BJ (cell line): ENCODE data around the gene CD7. TPM values are rescaled to one million over a fixed set of nuclear protein-coding genes. Genes with fewer than 3 reads are reported as not detected.

ENCODE experiments used
- CTCF ChIA-PET: fragments of 350-600 bp; formaldehyde crosslinking; extraction: SDS; loops from one replicate; lab custom pipeline; 2021; ENCODE audit warnings: antibody characterized with exemption, inconsistent platforms; lab: Yijun Ruan, JAX
- POLR2A ChIA-PET: fragments of 300-600 bp; sonication (Branson Sonifier 250); formaldehyde crosslinking; extraction: SDS; loops from one replicate; lab custom pipeline; 2021; ENCODE audit warnings: antibody characterized with exemption; lab: Charles Lee
- DNase-seq: peaks from one replicate; pipeline ENCODE4 v3.0.0-alpha.2; 2011; ENCODE audit warnings: low read depth
- H3K27me3 ChIP-seq: 2 replicates; pipeline ENCODE4 v1.6.0; 2011; ENCODE audit warnings: low read length; ENCODE audit not compliant: control insufficient read depth, insufficient read depth
- H3K36me3 ChIP-seq: 2 replicates; pipeline ENCODE4 v1.5.1; 2011; ENCODE audit warnings: low read length; ENCODE audit not compliant: control insufficient read depth, insufficient read depth
- H3K4me3 ChIP-seq: 2 replicates; pipeline ENCODE4 v1.5.1; 2011; ENCODE audit warnings: low read depth, mild to moderate bottlenecking, control low read depth, low read length
- polyA plus RNA-seq: library from polyadenylated mRNA; depleted of rRNA; stranded (reverse); fragments of >200 nt; gene quantifications from 2 replicates; pipeline ENCODE4 v1.2.3, GENCODE V29; 2011
- TF ChIP-seq, protein P1 (sequence below): IDR thresholded peaks from 2 replicates; pipeline ENCODE4 v1.5.1; 2011; ENCODE audit warnings: low read depth, mild to moderate bottlenecking, control low read depth, inconsistent platforms, low read length, moderate library complexity; ENCODE audit not compliant: insufficient read depth

Gene CD7
- polyA plus RNA-seq, 1 experiment, result 0.22 TPM

- ChIA-PET CTCF (interaction anchor here (0.9 to 2.4 kb wide), 3 partner anchors 16 to 298 kb away, joined by 4 to 9 read pairs (median 8); no protein-coding TSS in a partner anchor), POLR2A (interaction anchor here (0.6 kb wide), 1 partner anchor 23 kb away, joined by 6 read pairs; no protein-coding TSS in a partner anchor)
- peak overlapping the region; percentile 64 for H3K4me3 ChIP-seq
Observed at GRCh38 chr17:82334204-82334621, 16.8 kb upstream of the CD7 start.

DNA sequence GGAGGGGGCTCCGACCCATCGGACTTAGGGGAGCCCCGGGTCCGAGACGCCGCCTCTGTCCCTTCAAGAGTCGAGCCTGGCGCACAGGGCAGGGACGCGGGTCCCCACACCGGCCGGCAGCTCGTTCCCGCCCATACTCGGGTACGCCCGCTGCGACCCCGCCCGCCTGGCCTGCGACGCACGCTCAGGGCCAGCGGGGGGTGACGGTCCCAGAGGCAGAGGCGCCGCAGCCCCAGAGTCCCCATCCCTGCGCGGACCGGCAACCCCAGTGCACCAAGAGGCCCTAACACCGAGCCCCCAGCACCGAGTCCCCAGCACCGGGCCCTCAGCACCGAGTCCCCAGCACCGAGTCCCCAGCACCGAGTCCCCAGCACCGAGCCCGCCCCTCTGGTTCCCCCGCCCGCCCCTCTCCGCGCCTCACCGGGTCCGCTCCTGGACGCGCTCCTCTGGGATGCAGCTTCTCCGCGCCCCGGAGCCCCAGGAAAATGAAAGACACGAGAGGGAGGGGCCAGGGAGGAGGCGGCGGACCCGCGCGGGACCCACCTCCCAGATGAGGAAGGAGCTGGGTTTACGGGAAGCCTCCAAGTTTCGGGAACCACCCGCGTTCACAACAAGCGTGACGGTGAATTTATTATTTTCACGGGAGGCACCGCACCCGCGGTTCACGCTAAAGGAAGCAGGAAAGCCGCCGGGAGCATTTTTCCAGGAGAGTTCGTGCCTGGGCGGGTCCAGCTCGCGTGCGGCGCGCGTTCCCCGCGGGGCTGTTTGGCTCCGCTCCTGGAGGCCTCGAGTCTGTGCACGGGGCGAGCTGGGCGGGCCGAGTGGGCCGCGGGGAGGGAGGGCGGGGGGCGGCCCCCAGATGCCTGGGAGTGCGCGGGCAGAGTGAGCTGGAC, 16.1 kb upstream of the CD7 start, which contains the start of gene SECTM1:
Gene SECTM1 (minus strand): TSS at position 488 of the 893 bp plus-strand sequence. CDS start 6,526 bp downstream, outside the sequence.
- Histone ChIP-seq H3K27me3 (0 out of 2 replicates have a peak, but pooled peaks cover 1% of the 10 kb centered on the region), H3K36me3 (no peaks in the 10 kb centered on the region; the same call in 1 of the 2 replicates), H3K4me3 (peak within 1 kb of the TSS; percentile 64)
- TF ChIP-seq, protein P1, sequence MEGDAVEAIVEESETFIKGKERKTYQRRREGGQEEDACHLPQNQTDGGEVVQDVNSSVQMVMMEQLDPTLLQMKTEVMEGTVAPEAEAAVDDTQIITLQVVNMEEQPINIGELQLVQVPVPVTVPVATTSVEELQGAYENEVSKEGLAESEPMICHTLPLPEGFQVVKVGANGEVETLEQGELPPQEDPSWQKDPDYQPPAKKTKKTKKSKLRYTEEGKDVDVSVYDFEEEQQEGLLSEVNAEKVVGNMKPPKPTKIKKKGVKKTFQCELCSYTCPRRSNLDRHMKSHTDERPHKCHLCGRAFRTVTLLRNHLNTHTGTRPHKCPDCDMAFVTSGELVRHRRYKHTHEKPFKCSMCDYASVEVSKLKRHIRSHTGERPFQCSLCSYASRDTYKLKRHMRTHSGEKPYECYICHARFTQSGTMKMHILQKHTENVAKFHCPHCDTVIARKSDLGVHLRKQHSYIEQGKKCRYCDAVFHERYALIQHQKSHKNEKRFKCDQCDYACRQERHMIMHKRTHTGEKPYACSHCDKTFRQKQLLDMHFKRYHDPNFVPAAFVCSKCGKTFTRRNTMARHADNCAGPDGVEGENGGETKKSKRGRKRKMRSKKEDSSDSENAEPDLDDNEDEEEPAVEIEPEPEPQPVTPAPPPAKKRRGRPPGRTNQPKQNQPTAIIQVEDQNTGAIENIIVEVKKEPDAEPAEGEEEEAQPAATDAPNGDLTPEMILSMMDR, result no peak
- no peak for DNase-seq
- ChIA-PET CTCF (interaction anchor here (1.2 to 2.4 kb wide), 4 partner anchors 12 to 35 kb away, joined by 3 to 9 read pairs (median 7); no protein-coding TSS in a partner anchor), POLR2A (no interaction called here)

More at GRCh38 chr17:82334204-82334621, 16.8 kb upstream of the CD7 start:
- DNase-seq, result no peak
- Histone ChIP-seq H3K36me3 (no peaks in the 10 kb centered on the region; the same call in 1 of the 2 replicates), H3K27me3 (0 out of 2 replicates have a peak, but pooled peaks cover 1% of the 10 kb centered on the region)
- TF ChIP-seq, protein P1, result no peak

DNA sequence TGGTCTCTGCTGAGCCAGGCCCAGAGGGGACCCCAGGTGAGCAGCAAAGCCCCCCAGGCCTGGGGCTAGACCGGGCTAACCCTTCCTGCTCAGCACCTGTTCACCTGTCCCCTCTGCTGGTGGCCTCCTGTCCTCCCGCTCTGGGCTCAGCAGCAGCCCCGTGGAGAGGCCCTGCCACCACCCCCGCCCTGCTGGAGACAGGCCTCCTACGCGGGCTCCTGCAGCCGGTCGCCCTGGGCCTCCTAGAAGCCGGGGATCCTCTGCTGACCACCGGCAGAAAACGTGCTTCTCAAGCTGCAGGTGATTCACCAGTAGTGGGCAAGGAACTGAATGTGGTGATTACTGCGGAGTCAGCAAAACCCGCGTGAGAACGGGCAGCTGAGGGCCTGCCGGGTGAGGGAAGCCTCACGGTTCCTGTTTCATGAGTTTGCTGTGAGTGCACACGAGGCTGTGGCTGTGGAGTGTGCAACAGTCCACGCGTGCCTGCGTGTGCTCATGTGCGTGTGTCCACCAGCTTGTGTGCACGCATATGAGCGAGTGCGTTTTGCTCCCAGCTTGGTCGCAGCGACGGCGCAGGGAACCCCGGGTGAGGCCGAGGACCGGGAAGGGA, 15.4 kb upstream of the CD7 start:
- Histone ChIP-seq H3K4me3 (peak overlapping the region; percentile 64), H3K36me3 (no peaks in the 10 kb centered on the region; the same call in 1 of the 2 replicates), H3K27me3 (0 out of 2 replicates have a peak, but pooled peaks cover 1% of the 10 kb centered on the region)
- TF ChIP-seq, protein P1, result no peak
- ChIA-PET POLR2A (no interaction called here), CTCF (interaction anchor here (1.2 to 2.4 kb wide), 4 partner anchors 11 to 34 kb away, joined by 3 to 9 read pairs (median 7); no protein-coding TSS in a partner anchor)
- no peak for DNase-seq

DNA sequence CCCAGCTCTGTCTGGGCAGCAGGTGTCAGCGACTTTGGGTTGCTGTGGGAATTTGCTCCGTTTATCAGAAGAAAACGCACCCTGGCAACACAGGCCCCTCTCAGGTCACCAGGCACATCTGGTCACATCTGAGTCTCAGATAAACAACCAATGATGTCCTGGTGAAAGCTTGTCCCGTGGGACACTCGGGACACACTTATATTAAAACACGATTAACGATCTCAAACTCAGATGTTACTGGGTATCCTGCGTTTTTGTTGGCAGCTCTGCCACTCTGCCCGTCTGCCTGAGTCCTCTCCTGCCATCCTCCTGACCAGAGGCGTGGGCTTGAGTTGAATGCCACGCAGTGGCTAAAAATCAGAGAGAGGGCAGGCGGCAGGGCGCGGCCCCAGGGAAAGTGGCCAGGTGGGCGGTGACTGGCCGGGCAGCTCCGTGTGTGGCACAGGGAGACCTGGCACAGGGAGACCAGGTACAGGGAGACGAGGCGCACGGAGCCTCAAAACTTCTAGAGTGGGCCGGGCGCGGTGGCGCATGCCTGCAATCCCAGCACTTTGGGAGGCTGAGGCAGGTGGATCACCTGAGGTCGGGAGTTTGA, 14.0 kb upstream of the CD7 start:
- no peaks in the 10 kb centered on the region; the same call in 1 of the 2 replicates for H3K36me3 ChIP-seq
- TF ChIP-seq, protein P1, result no peak
- 0 out of 2 replicates have a peak, but pooled peaks cover 1% of the 10 kb centered on the region for H3K27me3 ChIP-seq
- no peak for DNase-seq
- H3K4me3 ChIP-seq, result no peak overlapping the region
- POLR2A ChIA-PET, result no interaction called here
- CTCF ChIA-PET, result interaction anchor here (1.7 to 2.7 kb wide), 3 partner anchors 10 to 33 kb away, joined by 4 to 10 read pairs (median 8); no protein-coding TSS in a partner anchor
